HG03460 (cell line): ENCODE results near the gene CAMK1D.

ENCODE experiments used
- ATAC-seq: cut with Tn5 transposase; IDR thresholded peaks from one replicate; pipeline ENCODE4 v1.9.1; 2021; ENCODE audit not compliant: unreplicated experiment

Gene CAMK1D

GRCh38 chr10:12588091-12588860 is 238.9 kb downstream of the CAMK1D start:
- peak; percentile 73 for ATAC-seq

- ATAC-seq, result no peak
These were observed 239.9 kb downstream of the CAMK1D start for GRCh38 chr10:12589291-12589690.

GRCh38 chr10:12589791-12590190 is 240.4 kb downstream of the CAMK1D start:
- ATAC-seq, result no peak

- ATAC-seq, result no peak
These were observed 241.6 kb downstream of the CAMK1D start for GRCh38 chr10:12590675-12591659.

GRCh38 chr10:12592967-12593366 is 243.6 kb downstream of the CAMK1D start:
- ATAC-seq, result no peak

- ATAC-seq, result no peak
These were observed 245.1 kb downstream of the CAMK1D start for GRCh38 chr10:12594448-12594944.

GRCh38 chr10:12595936-12596576 is 246.7 kb downstream of the CAMK1D start:
- no peak for ATAC-seq

GRCh38 chr10:12597176-12597575 is 247.8 kb downstream of the CAMK1D start:
- no peak for ATAC-seq

- ATAC-seq, result no peak
These were observed 248.7 kb downstream of the CAMK1D start for GRCh38 chr10:12597788-12598765.

- no peak for ATAC-seq
These were observed 251.3 kb downstream of the CAMK1D start for GRCh38 chr10:12600652-12601051.

- ATAC-seq, result no peak
These were observed 253.2 kb downstream of the CAMK1D start for GRCh38 chr10:12602521-12602920.

- no peak for ATAC-seq
These were observed 254.6 kb downstream of the CAMK1D start for GRCh38 chr10:12603766-12604470.

- ATAC-seq, result peak; percentile 78
These were observed 256.4 kb downstream of the CAMK1D start for GRCh38 chr10:12605580-12606405.

GRCh38 chr10:12606461-12606860 is 257.1 kb downstream of the CAMK1D start:
- no peak for ATAC-seq

GRCh38 chr10:12608761-12609160 is 259.4 kb downstream of the CAMK1D start:
- no peak for ATAC-seq

- ATAC-seq, result no peak
These were observed 260.1 kb downstream of the CAMK1D start for GRCh38 chr10:12609435-12609834.

- ATAC-seq, result no peak
These were observed 263.8 kb downstream of the CAMK1D start for GRCh38 chr10:12613136-12613535.

GRCh38 chr10:12614177-12614995 is 265.0 kb downstream of the CAMK1D start:
- no peak for ATAC-seq
